Stimulated activated CD4-positive, alpha-beta T cell treated with anti-CD3 and anti-CD28 coated beads, Interleukin-2, amount 100 ng/mL, for 24 hours (primary cell): Measurements from ENCODE around the gene RSPH9.

ENCODE experiments used
- DNase-seq, 2 donors: peaks; one replicate each; pipeline ENCODE4 v3.0.0-alpha.2; 2020

Gene RSPH9

GRCh38 chr6:43714311-43715055 lies 69.6 kb downstream of the RSPH9 start:
- DNase-seq = no peak

GRCh38 chr6:43715056-43715788 lies 70.4 kb downstream of the RSPH9 start:
- DNase-seq = no peak

GRCh38 chr6:43716099-43716498 lies 71.3 kb downstream of the RSPH9 start:
- no peak for DNase-seq

GRCh38 chr6:43717389-43717788 lies 72.6 kb downstream of the RSPH9 start:
- no peak for DNase-seq

- no peak for DNase-seq
Observed at GRCh38 chr6:43717822-43718221, 73.0 kb downstream of the RSPH9 start.

- DNase-seq = no peak
Observed at GRCh38 chr6:43718387-43719105, 73.7 kb downstream of the RSPH9 start.

GRCh38 chr6:43719511-43719910 lies 74.7 kb downstream of the RSPH9 start:
- no peak for DNase-seq

GRCh38 chr6:43720999-43721398 lies 76.2 kb downstream of the RSPH9 start:
- DNase-seq = no peak
